ENCODE measurements around the gene SMNDC1.
A peak's percentile ranks its signal among the peaks of the same experiment; 100 is the strongest.

SMNDC1 gene

GRCh38 chr10:110324201-110324804, 19.6 kb upstream of the SMNDC1 start:
- peak overlapping the region; percentile 97 for H3K27ac ChIP-seq (ENCODE audit: low read length)
- no peaks in the 10 kb centered on the region for H3K9me3 ChIP-seq (ENCODE audit: insufficient read depth, low read length)
- peak overlapping the region; percentile 74; the same call in 1 of the 2 replicates for H3K9ac ChIP-seq (ENCODE audit: low read length)
- no peak for TF ChIP-seq CTCF (IDR thresholded peaks at IDR 0.05; ENCODE audit: low read depth, low read length)
- TF ChIP-seq EZH2phosphoT487 (IDR thresholded peaks at IDR 0.05; ENCODE audit: low read depth), result no peak
- peaks cover 46% of the 10 kb centered on the region for H3K4me1 ChIP-seq (ENCODE audit: low read length)
- H3K36me3 ChIP-seq (replicated peaks; ENCODE audit: low read depth, low read length), result no peaks in the 10 kb centered on the region
- H3K79me2 ChIP-seq (ENCODE audit: low read length), result no peaks in the 10 kb centered on the region
- no peaks in the 10 kb centered on the region for H3K27me3 ChIP-seq (ENCODE audit: low read depth, low read length)
- peak overlapping the region; percentile 58 for H3K4me3 ChIP-seq (ENCODE audit: low read length)
- H3K4me2 ChIP-seq (ENCODE audit: low read length), result peak overlapping the region; percentile 91
- no peaks in the 10 kb centered on the region for H4K20me1 ChIP-seq (ENCODE audit: insufficient read depth, low read length)
- H2AFZ ChIP-seq (ENCODE audit: low read depth, low read length), result no peak overlapping the region

- no peak overlapping the region; the same call in 1 of the 2 replicates for H3K9ac ChIP-seq (ENCODE audit: low read length)
- no peak overlapping the region for H3K4me2 ChIP-seq (ENCODE audit: low read length)
- no peak for TF ChIP-seq EZH2phosphoT487 (IDR thresholded peaks at IDR 0.05; ENCODE audit: low read depth)
- no peak for TF ChIP-seq CTCF (IDR thresholded peaks at IDR 0.05; ENCODE audit: low read depth, low read length)
- no peak overlapping the region for H2AFZ ChIP-seq (ENCODE audit: low read depth, low read length)
- H4K20me1 ChIP-seq (ENCODE audit: insufficient read depth, low read length), result no peaks in the 10 kb centered on the region
- peaks cover 50% of the 10 kb centered on the region for H3K4me1 ChIP-seq (ENCODE audit: low read length)
- no peaks in the 10 kb centered on the region for H3K27me3 ChIP-seq (ENCODE audit: low read depth, low read length)
- peak overlapping the region; percentile 97; the same call in 1 of the 2 replicates for H3K27ac ChIP-seq (ENCODE audit: low read length)
- no peaks in the 10 kb centered on the region for H3K36me3 ChIP-seq (replicated peaks; ENCODE audit: low read depth, low read length)
- H3K9me3 ChIP-seq (ENCODE audit: insufficient read depth, low read length), result no peaks in the 10 kb centered on the region
- no peak overlapping the region for H3K4me3 ChIP-seq (ENCODE audit: low read length)
- H3K79me2 ChIP-seq (ENCODE audit: low read length), result no peaks in the 10 kb centered on the region
These were observed 18.8 kb upstream of the SMNDC1 start for GRCh38 chr10:110323503-110323902.

- Histone ChIP-seq H3K4me3 (ENCODE audit: low read length) (no peak overlapping the region), H4K20me1 (ENCODE audit: insufficient read depth, low read length) (no peaks in the 10 kb centered on the region), H3K36me3 (replicated peaks; ENCODE audit: low read depth, low read length) (no peaks in the 10 kb centered on the region), H3K27ac (ENCODE audit: low read length) (no peak overlapping the region), H3K4me2 (ENCODE audit: low read length) (no peak overlapping the region), H2AFZ (ENCODE audit: low read depth, low read length) (no peak overlapping the region), H3K9me3 (ENCODE audit: insufficient read depth, low read length) (no peaks in the 10 kb centered on the region), H3K9ac (ENCODE audit: low read length) (no peak overlapping the region), H3K79me2 (ENCODE audit: low read length) (no peaks in the 10 kb centered on the region), H3K27me3 (ENCODE audit: low read depth, low read length) (no peaks in the 10 kb centered on the region), H3K4me1 (ENCODE audit: low read length) (peaks cover 51% of the 10 kb centered on the region)
- TF ChIP-seq EZH2phosphoT487 (IDR thresholded peaks at IDR 0.05; ENCODE audit: low read depth), result no peak
- TF ChIP-seq CTCF (IDR thresholded peaks at IDR 0.05; ENCODE audit: low read depth, low read length), result no peak
These were observed 17.3 kb upstream of the SMNDC1 start for GRCh38 chr10:110321869-110322620.

All from OCI-LY3 (cell line).